ENCODE measurements around the gene PPP1R2C. TPM values are rescaled to one million over a fixed set of nuclear protein-coding genes. Genes with fewer than 3 reads are reported as not detected.

PPP1R2C gene
- total RNA-seq = not detected

DNA sequence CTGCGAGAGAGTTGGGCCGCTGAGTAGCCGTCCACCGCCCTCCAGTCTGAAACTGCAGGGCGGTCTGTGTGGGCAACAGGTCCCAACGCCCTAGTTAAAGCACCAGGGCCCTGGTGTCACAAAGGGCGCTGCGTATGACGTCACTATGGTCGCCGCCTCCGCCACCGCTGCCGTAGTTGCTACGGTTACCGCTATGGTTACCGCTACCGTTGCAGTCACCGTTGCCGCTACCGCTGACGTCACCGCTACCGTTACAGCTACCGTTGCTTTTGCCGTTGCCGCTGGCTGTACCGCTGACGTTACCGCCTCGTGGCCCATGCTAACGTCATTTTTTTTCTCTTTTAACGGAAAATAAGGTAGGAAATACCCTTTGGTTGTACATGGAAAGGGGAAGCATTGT is at the start of gene PPP1R2C:
Gene PPP1R2C (minus strand): TSS at position 68 of the 400 bp plus-strand sequence. CDS start 84 bp downstream, outside the sequence.
- Histone ChIP-seq H3K9me3 (no peaks in the 10 kb centered on the region), H3K4me3 (no peak within 1 kb of the TSS), H3K4me1 (no peaks in the 10 kb centered on the region), H3K27ac (no peak within 1 kb of the TSS), H3K36me3 (no peaks in the 10 kb centered on the region), H3K27me3 (no peaks in the 10 kb centered on the region)
- 84 to 99% methylated on average over 31 to 33 of the region's 33 CpGs for WGBS, 2 donors
- no peak for TF ChIP-seq POLR2A (IDR thresholded peaks at IDR 0.05)
- no peak for TF ChIP-seq EP300 (IDR thresholded peaks at IDR 0.05)
- TF ChIP-seq, protein P1, sequence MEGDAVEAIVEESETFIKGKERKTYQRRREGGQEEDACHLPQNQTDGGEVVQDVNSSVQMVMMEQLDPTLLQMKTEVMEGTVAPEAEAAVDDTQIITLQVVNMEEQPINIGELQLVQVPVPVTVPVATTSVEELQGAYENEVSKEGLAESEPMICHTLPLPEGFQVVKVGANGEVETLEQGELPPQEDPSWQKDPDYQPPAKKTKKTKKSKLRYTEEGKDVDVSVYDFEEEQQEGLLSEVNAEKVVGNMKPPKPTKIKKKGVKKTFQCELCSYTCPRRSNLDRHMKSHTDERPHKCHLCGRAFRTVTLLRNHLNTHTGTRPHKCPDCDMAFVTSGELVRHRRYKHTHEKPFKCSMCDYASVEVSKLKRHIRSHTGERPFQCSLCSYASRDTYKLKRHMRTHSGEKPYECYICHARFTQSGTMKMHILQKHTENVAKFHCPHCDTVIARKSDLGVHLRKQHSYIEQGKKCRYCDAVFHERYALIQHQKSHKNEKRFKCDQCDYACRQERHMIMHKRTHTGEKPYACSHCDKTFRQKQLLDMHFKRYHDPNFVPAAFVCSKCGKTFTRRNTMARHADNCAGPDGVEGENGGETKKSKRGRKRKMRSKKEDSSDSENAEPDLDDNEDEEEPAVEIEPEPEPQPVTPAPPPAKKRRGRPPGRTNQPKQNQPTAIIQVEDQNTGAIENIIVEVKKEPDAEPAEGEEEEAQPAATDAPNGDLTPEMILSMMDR (IDR thresholded peaks at IDR 0.05) = no peak
- DNase-seq (ENCODE audit: low spot score in 2 of 2) = no peak

DNA sequence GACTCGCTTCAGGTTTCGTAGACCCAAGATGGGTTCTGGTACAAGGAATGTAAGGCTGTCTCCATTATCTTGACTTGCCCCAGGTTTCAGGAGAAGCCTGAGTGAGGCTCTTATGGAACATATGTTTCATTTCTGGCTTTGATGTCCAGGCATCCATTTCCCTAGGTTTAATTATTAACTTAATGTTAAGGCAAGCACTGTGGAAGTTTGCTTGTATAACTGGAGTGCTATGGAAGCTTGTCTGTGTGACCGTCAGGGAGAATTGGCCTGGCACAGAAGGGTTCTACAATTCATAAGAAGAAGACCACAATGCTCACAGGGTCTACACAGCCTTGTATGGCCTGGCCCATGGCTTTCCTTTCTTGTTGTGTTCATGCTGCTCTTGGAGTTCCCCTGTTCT is 47.2 kb upstream of the PPP1R2C start:
- WGBS, 2 donors = 89 to 91% methylated on average over 3 of the region's 3 CpGs
- no peak overlapping the region for H3K27ac ChIP-seq
- DNase-seq (ENCODE audit: low spot score in 2 of 2) = no peak

DNA sequence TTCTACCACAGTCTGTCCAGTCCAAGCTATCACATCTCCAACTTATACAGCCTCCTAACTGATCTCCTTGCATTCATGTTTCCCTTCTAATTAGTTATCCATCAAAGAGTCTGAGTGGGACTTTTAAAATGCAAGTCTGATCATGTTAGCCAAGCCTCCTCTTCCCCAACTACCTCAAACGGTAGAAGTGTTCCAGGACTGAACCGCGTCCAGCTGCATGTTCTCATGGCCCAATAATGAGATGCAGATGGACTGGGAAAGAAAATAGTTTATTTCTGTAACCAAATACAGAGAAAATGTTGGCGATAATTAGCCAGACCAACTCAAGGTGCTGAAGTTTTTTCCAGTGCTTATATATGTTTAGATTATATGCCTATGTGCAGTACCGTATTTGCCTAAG is 46.6 kb upstream of the PPP1R2C start:
- no peaks in the 10 kb centered on the region for H3K27me3 ChIP-seq
- 71 to 75% methylated on average over 5 of the region's 5 CpGs for WGBS, 2 donors
- H3K9me3 ChIP-seq = no peaks in the 10 kb centered on the region
- H3K27ac ChIP-seq = no peak overlapping the region
- H3K4me1 ChIP-seq = no peaks in the 10 kb centered on the region
- no peaks in the 10 kb centered on the region for H3K36me3 ChIP-seq
- peak in 1 of 2 donors; percentile 7 for DNase-seq (ENCODE audit: low spot score in 2 of 2)
- H3K4me3 ChIP-seq = no peak overlapping the region
- TF ChIP-seq EP300 (IDR thresholded peaks at IDR 0.05) (no peak), POLR2A (IDR thresholded peaks at IDR 0.05) (no peak)
- TF ChIP-seq, protein P1 (IDR thresholded peaks at IDR 0.05) = no peak

More for the DNA sequence above, 47.2 kb upstream of the PPP1R2C start:
- H3K27me3 ChIP-seq = no peaks in the 10 kb centered on the region
- no peak for TF ChIP-seq POLR2A (IDR thresholded peaks at IDR 0.05)
- TF ChIP-seq EP300 (IDR thresholded peaks at IDR 0.05) = no peak
- TF ChIP-seq, protein P1 (IDR thresholded peaks at IDR 0.05) = no peak
- H3K4me1 ChIP-seq = no peaks in the 10 kb centered on the region
- no peaks in the 10 kb centered on the region for H3K36me3 ChIP-seq
- no peaks in the 10 kb centered on the region for H3K9me3 ChIP-seq
- H3K4me3 ChIP-seq = no peak overlapping the region

DNA sequence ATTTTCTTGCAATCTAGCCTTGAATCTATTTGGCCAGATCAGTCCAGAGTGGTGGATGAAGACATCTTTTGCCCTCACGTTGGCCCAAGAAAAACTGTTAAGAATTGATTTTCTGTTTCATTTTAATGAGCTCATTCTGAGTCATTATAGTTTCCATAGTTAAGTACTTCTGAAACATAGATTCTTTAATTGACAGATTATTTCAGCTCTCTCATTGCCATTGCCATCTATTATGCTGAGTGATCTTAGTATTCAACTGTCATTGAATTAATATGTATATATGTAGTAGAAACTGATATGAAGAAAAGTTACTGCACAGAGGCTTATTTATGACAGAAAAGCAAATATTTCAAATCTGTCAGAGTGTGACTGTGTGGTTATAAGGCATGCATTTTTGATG is 45.5 kb upstream of the PPP1R2C start:
- 29 to 35% methylated on average over 1 of the region's 1 CpG for WGBS, 2 donors
- Histone ChIP-seq H3K4me3 (no peak overlapping the region), H3K27me3 (no peaks in the 10 kb centered on the region), H3K36me3 (no peaks in the 10 kb centered on the region), H3K27ac (no peak overlapping the region), H3K9me3 (peaks cover 0 to 6% (median 0%) of the 10 kb centered on the region in 4 donors), H3K4me1 (no peaks in the 10 kb centered on the region)
- no peak for DNase-seq (ENCODE audit: low spot score in 2 of 2)
- TF ChIP-seq POLR2A (IDR thresholded peaks at IDR 0.05) (no peak), EP300 (IDR thresholded peaks at IDR 0.05) (no peak)
- TF ChIP-seq, protein P1 (IDR thresholded peaks at IDR 0.05) = no peak

DNA sequence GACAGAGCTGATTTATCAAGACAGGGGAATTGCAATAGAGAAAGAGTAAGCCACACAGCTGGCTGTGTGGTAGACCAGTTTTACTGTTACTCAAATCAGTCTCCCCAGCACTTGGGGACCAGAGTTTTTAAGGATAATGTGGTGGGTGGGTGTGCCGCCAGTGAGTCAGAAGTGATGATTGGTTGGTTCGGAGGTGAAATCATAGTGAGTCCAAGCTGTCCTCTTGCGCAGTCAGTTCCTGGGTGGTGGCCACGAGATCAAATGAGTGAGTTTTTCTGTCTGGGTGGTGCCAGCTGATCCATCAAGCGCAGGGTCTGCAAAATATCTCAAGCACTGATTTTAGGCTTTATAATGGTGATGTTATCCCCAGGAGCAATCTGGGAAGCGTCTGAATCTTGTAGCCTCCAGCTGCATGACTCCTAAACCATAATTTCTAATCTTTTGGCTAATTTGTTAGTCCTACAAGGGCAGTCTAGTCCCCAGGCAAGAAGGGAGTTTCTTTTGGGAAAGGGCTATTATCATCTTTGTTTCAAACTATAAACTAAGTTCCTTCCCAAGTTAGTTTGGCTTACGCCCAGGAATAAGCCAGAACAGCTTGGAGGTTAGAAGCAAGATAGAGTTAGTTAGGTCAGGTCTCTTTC is 44.0 kb upstream of the PPP1R2C start:
- peaks cover 0 to 9% (median 0%) of the 10 kb centered on the region in 4 donors for H3K9me3 ChIP-seq
- H3K27ac ChIP-seq = peak overlapping the region in 1 of 4 donors; percentile 44
- H3K27me3 ChIP-seq = no peaks in the 10 kb centered on the region
- H3K36me3 ChIP-seq = no peaks in the 10 kb centered on the region
- peak in 1 of 2 donors; percentile 4 for DNase-seq (ENCODE audit: low spot score in 2 of 2)
- 75 to 85% methylated on average over 7 of the region's 7 CpGs for WGBS, 2 donors
- no peak overlapping the region for H3K4me3 ChIP-seq
- H3K4me1 ChIP-seq = no peaks in the 10 kb centered on the region
- TF ChIP-seq POLR2A (IDR thresholded peaks at IDR 0.05) = no peak
- TF ChIP-seq EP300 (IDR thresholded peaks at IDR 0.05) = no peak
- TF ChIP-seq, protein P1 (IDR thresholded peaks at IDR 0.05) = no peak

Data from tibial nerve (tissue), 4 donors.